ENCODE results near the gene SLC8A1. TPM values are rescaled to one million over a fixed set of nuclear protein-coding genes. Genes with fewer than 3 reads are reported as not detected.

The SLC8A1 gene
- total RNA-seq, 4 donors from 2014 or later = 1.3 to 3.8 (median 2.4) TPM

- Histone ChIP-seq H3K4me3 (peak overlapping the region; percentile 40 to 56 (median 44)), H3K4me1 (no peaks in the 10 kb centered on the region), H3K36me3 (no peaks in the 10 kb centered on the region), H3K27me3 (no peaks in the 10 kb centered on the region), H3K27ac (peak overlapping the region; percentile 1 to 39 (median 22)), H3K9me3 (no peaks in the 10 kb centered on the region)
- intact Hi-C loops (cut with DNase I; ENCODE audit: low total_unique reads) (no loop called here), in situ Hi-C loops (cut with MboI; ENCODE audit: low sequenced_read_pairs in 4 of 4) (no loop called here)
- TF ChIP-seq CTCF (IDR thresholded peaks at IDR 0.05 in 4 of 5, conservative IDR thresholded peaks at IDR 0.05 in 1 of 5) = no peak
- no peak for TF ChIP-seq POLR2A (IDR thresholded peaks at IDR 0.05)
- DNase-seq (no peak), ATAC-seq (peak; percentile 30 to 58)
Measured at GRCh38 chr2:40488927-40489677, 37.2 kb upstream of the SLC8A1 start.

- peak overlapping the region in 1 of 4 donors; percentile 46 for H3K4me3 ChIP-seq
- in situ Hi-C loops (cut with MboI; ENCODE audit: low sequenced_read_pairs in 4 of 4) = no loop called here
- DNase-seq = no peak
- H3K9me3 ChIP-seq = no peaks in the 10 kb centered on the region
- intact Hi-C loops (cut with DNase I; ENCODE audit: low total_unique reads) = no loop called here
- H3K27me3 ChIP-seq = no peaks in the 10 kb centered on the region
- no peaks in the 10 kb centered on the region for H3K4me1 ChIP-seq
- no peak for ATAC-seq
- TF ChIP-seq POLR2A (IDR thresholded peaks at IDR 0.05) (no peak), CTCF (IDR thresholded peaks at IDR 0.05 in 4 of 5, conservative IDR thresholded peaks at IDR 0.05 in 1 of 5) (peak in 2 of 5 experiments; percentile 33 to 36)
- H3K36me3 ChIP-seq = no peaks in the 10 kb centered on the region
- no peak overlapping the region for H3K27ac ChIP-seq
Measured at GRCh38 chr2:40488101-40488601, 36.3 kb upstream of the SLC8A1 start.

- TF ChIP-seq CTCF (IDR thresholded peaks at IDR 0.05 in 4 of 5, conservative IDR thresholded peaks at IDR 0.05 in 1 of 5) (no peak), POLR2A (IDR thresholded peaks at IDR 0.05) (no peak)
- H3K4me1 ChIP-seq = no peaks in the 10 kb centered on the region
- H3K27ac ChIP-seq = no peak overlapping the region
- no peaks in the 10 kb centered on the region for H3K36me3 ChIP-seq
- no peaks in the 10 kb centered on the region for H3K27me3 ChIP-seq
- in situ Hi-C loops (cut with MboI; ENCODE audit: low sequenced_read_pairs in 4 of 4) = no loop called here
- no peaks in the 10 kb centered on the region for H3K9me3 ChIP-seq
- intact Hi-C loops (cut with DNase I; ENCODE audit: low total_unique reads) = no loop called here
- H3K4me3 ChIP-seq = no peak overlapping the region
- DNase-seq (no peak), ATAC-seq (peak in 1 of 2 donors; percentile 36)
Measured at GRCh38 chr2:40487602-40488001, 35.7 kb upstream of the SLC8A1 start.

GRCh38 chr2:40485854-40486253 lies 34.0 kb upstream of the SLC8A1 start:
- ATAC-seq (no peak), DNase-seq (no peak)
- Histone ChIP-seq H3K4me1 (no peaks in the 10 kb centered on the region), H3K36me3 (no peaks in the 10 kb centered on the region), H3K27me3 (no peaks in the 10 kb centered on the region), H3K4me3 (no peak overlapping the region), H3K27ac (no peak overlapping the region), H3K9me3 (no peaks in the 10 kb centered on the region)
- TF ChIP-seq CTCF (IDR thresholded peaks at IDR 0.05 in 4 of 5, conservative IDR thresholded peaks at IDR 0.05 in 1 of 5) = no peak
- in situ Hi-C loops (cut with MboI; ENCODE audit: low sequenced_read_pairs in 4 of 4) (no loop called here), intact Hi-C loops (cut with DNase I; ENCODE audit: low total_unique reads) (no loop called here)
